T-helper 1 cell treated with Interleukin-12 subunit alpha and Interleukin-12 subunit beta and Interleukin-4 antibody, amounts not matched to agents 30 μg/mL and 1 μg/mL, for 36 hours (primary cell): ENCODE measurements around the gene PRKACG.
"Not testable (repeated sequence)": the region's sequence is repeated elsewhere in the genome, so short reads cannot be mapped to it uniquely, and the experiment has no call there.

ENCODE experiments used
- H3K27ac Mint-ChIP-seq: one replicate; pipeline ENCODE4 v1.8.0; 2021; ENCODE audit warnings: mild to moderate bottlenecking, mixed read lengths
- H3K27me3 Mint-ChIP-seq: one replicate; pipeline ENCODE4 v1.8.0; 2021; ENCODE audit warnings: low read depth, mixed read lengths
- H3K36me3 Mint-ChIP-seq: one replicate; pipeline ENCODE4 v1.8.0; 2021; ENCODE audit warnings: low read depth, mixed read lengths
- H3K4me1 Mint-ChIP-seq: one replicate; pipeline ENCODE4 v1.8.0; 2021; ENCODE audit warnings: low read depth, mixed read lengths
- H3K4me3 Mint-ChIP-seq: one replicate; pipeline ENCODE4 v1.8.0; 2021; ENCODE audit warnings: mild to moderate bottlenecking, moderate library complexity, mixed read lengths
- H3K9me3 Mint-ChIP-seq: one replicate; pipeline ENCODE4 v1.8.0; 2021; ENCODE audit warnings: mixed read lengths

The PRKACG gene

GRCh38 chr9:69014013-69014412 is at the start of gene PRKACG:
TSS of gene PRKACG (minus strand) at chr9:69014113. CDS start at chr9:69014092, 21 bp downstream.
- Mint-ChIP-seq H3K4me3 (no peak within 1 kb of the TSS), H3K4me1 (peaks cover 18% of the 10 kb centered on the region), H3K36me3 (no peaks in the 10 kb centered on the region), H3K27ac (no peak within 1 kb of the TSS), H3K9me3 (no peaks in the 10 kb centered on the region), H3K27me3 (peaks cover 37% of the 10 kb centered on the region)

- Mint-ChIP-seq H3K27me3 (no peaks in the 10 kb centered on the region), H3K4me3 (no peak overlapping the region), H3K4me1 (peaks cover 12% of the 10 kb centered on the region), H3K27ac (no peak overlapping the region), H3K9me3 (no peaks in the 10 kb centered on the region), H3K36me3 (peaks cover 10% of the 10 kb centered on the region)
Measured at GRCh38 chr9:69062195-69062594, 48.3 kb upstream of the PRKACG start.

- peak overlapping the region; percentile 31 for H3K27ac Mint-ChIP-seq
- H3K4me1 Mint-ChIP-seq = peaks cover 12% of the 10 kb centered on the region
- no peaks in the 10 kb centered on the region for H3K27me3 Mint-ChIP-seq
- H3K4me3 Mint-ChIP-seq = no peak overlapping the region
- peaks cover 10% of the 10 kb centered on the region for H3K36me3 Mint-ChIP-seq
- H3K9me3 Mint-ChIP-seq = no peaks in the 10 kb centered on the region
Measured at GRCh38 chr9:69060766-69061165, 46.9 kb upstream of the PRKACG start.

GRCh38 chr9:69058101-69058500 is 44.2 kb upstream of the PRKACG start:
- Mint-ChIP-seq H3K9me3 (no peaks in the 10 kb centered on the region), H3K36me3 (peaks cover 11% of the 10 kb centered on the region), H3K27ac (no peak overlapping the region), H3K27me3 (no peaks in the 10 kb centered on the region), H3K4me3 (no peak overlapping the region), H3K4me1 (peaks cover 11% of the 10 kb centered on the region)

- peaks cover 11% of the 10 kb centered on the region for H3K36me3 Mint-ChIP-seq
- H3K4me3 Mint-ChIP-seq = no peak overlapping the region
- no peak overlapping the region for H3K27ac Mint-ChIP-seq
- H3K27me3 Mint-ChIP-seq = no peaks in the 10 kb centered on the region
- no peaks in the 10 kb centered on the region for H3K9me3 Mint-ChIP-seq
- H3K4me1 Mint-ChIP-seq = peaks cover 11% of the 10 kb centered on the region
Measured at GRCh38 chr9:69056191-69056815, 42.4 kb upstream of the PRKACG start.

GRCh38 chr9:69054989-69055388 is 41.1 kb upstream of the PRKACG start:
- Mint-ChIP-seq H3K36me3 (peaks cover 8% of the 10 kb centered on the region), H3K27ac (no peak overlapping the region), H3K27me3 (no peaks in the 10 kb centered on the region), H3K4me3 (no peak overlapping the region), H3K9me3 (no peaks in the 10 kb centered on the region), H3K4me1 (peaks cover 4% of the 10 kb centered on the region)

- not testable (repeated sequence) for H3K4me1 Mint-ChIP-seq, H3K27ac Mint-ChIP-seq, H3K27me3 Mint-ChIP-seq, H3K4me3 Mint-ChIP-seq, H3K9me3 Mint-ChIP-seq
- H3K36me3 Mint-ChIP-seq = peaks cover 13% of the 10 kb centered on the region
Measured at GRCh38 chr9:69050936-69051335, 37.0 kb upstream of the PRKACG start.

- H3K9me3 Mint-ChIP-seq = no peaks in the 10 kb centered on the region
- H3K36me3 Mint-ChIP-seq = peaks cover 13% of the 10 kb centered on the region
- peaks cover 18% of the 10 kb centered on the region for H3K4me1 Mint-ChIP-seq
- no peak overlapping the region for H3K4me3 Mint-ChIP-seq
- no peak overlapping the region for H3K27ac Mint-ChIP-seq
- H3K27me3 Mint-ChIP-seq = no peaks in the 10 kb centered on the region
Measured at GRCh38 chr9:69049094-69049493, 35.2 kb upstream of the PRKACG start.

- Mint-ChIP-seq H3K27ac (no peak overlapping the region), H3K9me3 (no peaks in the 10 kb centered on the region), H3K4me1 (peaks cover 21% of the 10 kb centered on the region), H3K4me3 (no peak overlapping the region), H3K36me3 (peaks cover 10% of the 10 kb centered on the region), H3K27me3 (no peaks in the 10 kb centered on the region)
Measured at GRCh38 chr9:69047371-69047770, 33.5 kb upstream of the PRKACG start.

GRCh38 chr9:69046723-69047122 is 32.8 kb upstream of the PRKACG start:
- Mint-ChIP-seq H3K4me3 (no peak overlapping the region), H3K27me3 (no peaks in the 10 kb centered on the region), H3K9me3 (no peaks in the 10 kb centered on the region), H3K27ac (no peak overlapping the region), H3K4me1 (peaks cover 21% of the 10 kb centered on the region), H3K36me3 (peaks cover 10% of the 10 kb centered on the region)

- Mint-ChIP-seq H3K36me3 (peaks cover 10% of the 10 kb centered on the region), H3K4me3 (no peak overlapping the region), H3K4me1 (peaks cover 21% of the 10 kb centered on the region), H3K27ac (no peak overlapping the region), H3K9me3 (no peaks in the 10 kb centered on the region), H3K27me3 (no peaks in the 10 kb centered on the region)
Measured at GRCh38 chr9:69045821-69046220, 31.9 kb upstream of the PRKACG start.

GRCh38 chr9:69044240-69045219 is 30.6 kb upstream of the PRKACG start:
- Mint-ChIP-seq H3K9me3 (no peaks in the 10 kb centered on the region), H3K27ac (peak overlapping the region; percentile 36), H3K4me1 (peaks cover 21% of the 10 kb centered on the region), H3K4me3 (peak overlapping the region; percentile 25), H3K27me3 (no peaks in the 10 kb centered on the region), H3K36me3 (peaks cover 10% of the 10 kb centered on the region)

- Mint-ChIP-seq H3K36me3 (peaks cover 8% of the 10 kb centered on the region), H3K9me3 (no peaks in the 10 kb centered on the region), H3K4me1 (peaks cover 22% of the 10 kb centered on the region), H3K27ac (no peak overlapping the region), H3K27me3 (no peaks in the 10 kb centered on the region), H3K4me3 (no peak overlapping the region)
Measured at GRCh38 chr9:69040646-69041045, 26.7 kb upstream of the PRKACG start.

GRCh38 chr9:69036799-69037198 is 22.9 kb upstream of the PRKACG start:
- H3K27me3 Mint-ChIP-seq = no peaks in the 10 kb centered on the region
- peaks cover 8% of the 10 kb centered on the region for H3K4me1 Mint-ChIP-seq
- peak overlapping the region; percentile 88 for H3K27ac Mint-ChIP-seq
- peaks cover 8% of the 10 kb centered on the region for H3K36me3 Mint-ChIP-seq
- H3K9me3 Mint-ChIP-seq = no peaks in the 10 kb centered on the region
- peak overlapping the region; percentile 92 for H3K4me3 Mint-ChIP-seq

GRCh38 chr9:69036309-69036708 is 22.4 kb upstream of the PRKACG start:
- H3K9me3 Mint-ChIP-seq = no peaks in the 10 kb centered on the region
- H3K27me3 Mint-ChIP-seq = no peaks in the 10 kb centered on the region
- peak overlapping the region; percentile 88 for H3K27ac Mint-ChIP-seq
- H3K4me1 Mint-ChIP-seq = peaks cover 8% of the 10 kb centered on the region
- H3K36me3 Mint-ChIP-seq = peaks cover 8% of the 10 kb centered on the region
- H3K4me3 Mint-ChIP-seq = peak overlapping the region; percentile 92
